Measurements from ENCODE around the gene PTPRN2. TPM values are rescaled to one million over a fixed set of nuclear protein-coding genes. Genes with fewer than 3 reads are reported as not detected.

Gene PTPRN2
- total RNA-seq, 1 experiment from 2014 or later = 2.9 TPM

- DNase-seq (ENCODE audit: extremely low read depth, low read depth) = no peak
Measured at GRCh38 chr7:157528785-157529341, 1058.8 kb downstream of the PTPRN2 start.

DNA sequence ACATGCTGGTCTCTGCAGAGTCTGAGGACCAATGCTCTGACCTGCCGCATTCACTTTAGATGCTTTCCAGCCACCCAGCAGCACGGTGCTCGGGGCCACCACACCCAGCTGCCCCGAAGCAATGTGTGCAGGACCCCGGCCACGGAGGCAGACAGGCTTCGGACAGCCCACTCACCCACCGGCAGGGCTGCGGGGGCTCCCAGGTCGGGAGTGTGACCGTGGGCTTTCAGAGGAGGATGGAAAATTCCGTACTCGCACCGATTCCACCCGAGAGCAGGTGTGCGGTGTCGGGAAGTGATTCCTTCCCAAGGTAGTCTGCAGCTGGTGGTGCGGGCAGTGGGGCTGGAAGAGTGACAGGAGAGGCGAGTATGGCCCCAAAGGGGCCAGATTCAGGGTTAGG lies 1059.9 kb downstream of the PTPRN2 start:
- DNase-seq (ENCODE audit: extremely low read depth, low read depth) = no peak

GRCh38 chr7:157526913-157527634 lies 1060.5 kb downstream of the PTPRN2 start:
- DNase-seq (ENCODE audit: extremely low read depth, low read depth) = no peak

DNA sequence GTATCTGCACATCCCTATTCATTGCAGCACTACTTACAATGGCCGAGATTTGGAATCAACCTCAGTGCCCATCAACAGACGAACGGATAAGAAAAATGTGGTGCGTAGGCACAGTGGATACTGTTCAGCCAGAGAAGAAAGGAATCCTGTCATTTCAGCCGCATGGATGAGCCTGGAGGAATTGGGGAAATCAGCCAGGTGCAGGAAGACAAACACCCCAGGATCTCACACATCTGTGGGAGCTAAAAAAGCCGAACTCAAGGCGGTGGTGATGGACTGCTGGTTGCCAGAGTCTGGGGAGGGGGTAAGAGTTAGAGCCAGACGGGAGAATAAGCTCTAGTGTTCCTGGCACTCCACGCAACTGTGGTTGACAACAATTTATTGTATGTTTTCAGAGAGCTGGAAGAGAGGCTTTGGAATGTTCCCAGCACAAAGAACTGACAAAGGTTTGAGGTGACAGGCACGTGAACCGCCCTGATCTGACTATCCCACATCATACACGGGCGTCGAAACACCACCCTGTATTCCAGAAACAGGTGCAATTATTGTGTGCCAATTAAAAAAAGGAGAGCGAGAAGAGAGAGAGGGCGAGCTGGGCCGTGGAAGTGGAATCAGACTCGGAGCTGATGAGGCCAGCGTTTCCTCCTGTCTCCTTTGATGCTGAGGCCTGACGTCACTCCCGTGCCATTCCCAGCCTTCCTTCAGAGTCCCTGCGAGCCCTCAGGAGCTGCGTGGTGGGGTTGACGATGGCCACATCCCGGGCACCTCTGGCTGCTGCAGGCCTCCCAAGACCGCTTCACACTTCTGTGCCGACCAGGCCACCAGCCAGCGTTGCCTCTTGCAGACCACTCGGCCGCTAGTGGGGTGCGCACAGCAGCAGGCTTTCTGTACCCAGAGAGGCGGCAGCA lies 1061.4 kb downstream of the PTPRN2 start:
- no peak for DNase-seq (ENCODE audit: extremely low read depth, low read depth)

- no peak for DNase-seq (ENCODE audit: extremely low read depth, low read depth)
Measured at GRCh38 chr7:157525491-157525915, 1062.1 kb downstream of the PTPRN2 start.

- DNase-seq (ENCODE audit: extremely low read depth, low read depth) = no peak
Measured at GRCh38 chr7:157524731-157525130, 1062.9 kb downstream of the PTPRN2 start.

DNA sequence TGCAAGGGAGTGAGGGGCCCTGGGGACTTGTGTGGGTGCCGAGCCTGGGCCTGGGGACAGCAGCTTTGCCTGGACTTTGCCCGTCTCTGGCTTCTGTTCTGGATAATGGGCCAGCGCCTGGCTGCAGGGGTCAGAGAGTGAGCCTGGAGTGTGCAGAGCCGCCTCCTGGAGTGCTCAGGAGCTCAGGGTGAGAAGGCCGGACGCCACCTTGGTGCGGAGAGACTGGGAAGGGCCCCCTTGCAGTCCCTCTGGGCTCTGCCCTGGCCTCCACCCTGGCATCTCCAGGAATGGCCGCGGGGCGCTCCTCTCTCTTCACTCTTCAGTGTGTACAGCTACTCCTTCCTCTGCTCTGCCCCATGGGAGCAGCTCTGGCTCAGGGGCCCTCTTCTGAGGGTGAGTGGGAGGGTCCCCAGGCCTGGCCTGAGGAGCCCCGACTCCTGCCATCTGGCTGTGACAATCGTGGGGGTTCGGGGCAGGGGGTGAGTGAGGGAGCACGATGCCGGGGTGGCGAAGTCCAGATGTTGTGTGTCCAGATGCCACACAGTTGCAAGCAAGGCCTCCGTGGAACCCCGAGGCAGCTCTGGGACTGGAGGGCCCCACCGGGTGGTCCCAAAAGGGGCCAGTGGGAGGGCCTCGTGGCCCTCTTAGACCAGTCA lies 1063.7 kb downstream of the PTPRN2 start:
- DNase-seq (ENCODE audit: extremely low read depth, low read depth) = no peak

DNA sequence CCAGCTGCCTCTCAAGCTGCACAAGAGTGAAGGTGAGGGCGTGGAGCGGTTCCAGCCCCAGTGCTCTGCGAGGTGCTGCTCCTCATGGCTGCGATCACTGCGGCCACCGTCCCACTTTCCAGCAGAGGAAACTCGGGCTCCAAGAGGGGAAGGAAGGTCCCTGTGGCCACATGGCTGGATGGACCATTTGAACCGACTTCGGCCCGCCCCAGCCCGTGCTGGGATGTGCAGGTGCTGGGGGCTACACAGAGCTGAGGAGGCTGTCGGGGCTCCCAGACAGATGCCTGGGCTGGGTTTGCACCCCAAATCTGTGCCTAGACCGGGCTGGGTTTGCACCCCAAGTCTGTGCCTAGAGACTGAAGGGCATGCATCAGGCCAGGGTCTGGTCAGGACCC lies 1064.3 kb downstream of the PTPRN2 start:
- no peak for DNase-seq (ENCODE audit: extremely low read depth, low read depth)

GRCh38 chr7:157522954-157523353 lies 1064.7 kb downstream of the PTPRN2 start:
- no peak for DNase-seq (ENCODE audit: extremely low read depth, low read depth)

- DNase-seq (ENCODE audit: extremely low read depth, low read depth) = no peak
Measured at GRCh38 chr7:157522189-157522588, 1065.4 kb downstream of the PTPRN2 start.

DNA sequence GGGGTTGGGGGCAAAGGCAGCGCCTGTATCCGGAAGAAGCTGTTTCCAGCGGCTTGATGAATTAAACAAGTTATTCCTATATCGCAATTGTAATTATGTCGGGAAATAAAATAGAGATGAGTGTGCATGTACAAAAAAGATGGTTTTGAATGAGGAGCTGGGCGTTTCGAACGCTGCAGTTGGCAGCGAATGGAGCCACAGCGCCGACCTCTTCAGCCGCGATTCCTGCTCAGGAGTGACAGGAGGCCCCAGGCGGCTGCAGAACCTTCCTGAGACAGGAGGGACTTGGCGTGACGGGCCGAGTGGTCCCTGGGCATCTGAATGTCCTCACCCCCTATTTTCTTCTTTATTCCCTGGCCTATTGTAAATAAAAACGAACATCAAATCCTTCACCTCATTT lies 1065.9 kb downstream of the PTPRN2 start:
- no peak for DNase-seq (ENCODE audit: extremely low read depth, low read depth)

GRCh38 chr7:157521061-157521731 lies 1066.4 kb downstream of the PTPRN2 start:
- no peak for DNase-seq (ENCODE audit: extremely low read depth, low read depth)

- DNase-seq (ENCODE audit: extremely low read depth, low read depth) = no peak
Measured at GRCh38 chr7:157520249-157520648, 1067.4 kb downstream of the PTPRN2 start.

- no peak for DNase-seq (ENCODE audit: extremely low read depth, low read depth)
Measured at GRCh38 chr7:157519798-157520244, 1067.8 kb downstream of the PTPRN2 start.

- DNase-seq (ENCODE audit: extremely low read depth, low read depth) = no peak
Measured at GRCh38 chr7:157519246-157519645, 1068.4 kb downstream of the PTPRN2 start.

GRCh38 chr7:157518514-157519175 lies 1069.0 kb downstream of the PTPRN2 start:
- DNase-seq (ENCODE audit: extremely low read depth, low read depth) = no peak

GRCh38 chr7:157517782-157518513 lies 1069.7 kb downstream of the PTPRN2 start:
- no peak for DNase-seq (ENCODE audit: extremely low read depth, low read depth)

GRCh38 chr7:157516911-157517781 lies 1070.5 kb downstream of the PTPRN2 start:
- no peak for DNase-seq (ENCODE audit: extremely low read depth, low read depth)

Data from NCI-H460 (cell line).